B cell (primary cell): ENCODE data around the gene NRAP. TPM values are rescaled to one million over a fixed set of nuclear protein-coding genes. Genes with fewer than 3 reads are reported as not detected.

ENCODE experiments used
- ATAC-seq: fragments of 200-7000 bp; cut with Tn5 transposase; one replicate; pipeline ENCODE4 v1.10.0; 2021; ENCODE audit warnings: low read depth, mild to moderate bottlenecking, moderate number of reproducible peaks, moderate library complexity
- CTCF ChIA-PET: fragments of 350-600 bp; sonication (Branson Sonifier 250); formaldehyde crosslinking; loops from one replicate; lab custom pipeline; 2021; ENCODE audit warnings: antibody characterized with exemption, inconsistent platforms; lab: Charles Lee
- POLR2A ChIA-PET: fragments of 350-600 bp; sonication (Branson Sonifier 250); formaldehyde crosslinking; loops from one replicate; lab custom pipeline; 2021; ENCODE audit warnings: antibody characterized with exemption; lab: Charles Lee
- DNase-seq: peaks from one replicate; pipeline ENCODE4 v3.0.0; 2013
- H2AFZ ChIP-seq: 2 replicates; pipeline ENCODE4 v1.6.1; 2012; ENCODE audit warnings: mild to moderate bottlenecking, low read depth, low read length; ENCODE audit not compliant: insufficient read depth, poor library complexity, severe bottlenecking
- H3K27ac ChIP-seq, 2 donors: 1 replicate in 1 of 2; 2 replicates in 1 of 2; pipeline ENCODE4 v1.5.1; 2012 to 2013; ENCODE audit warnings: low read length in 2 of 2, mild to moderate bottlenecking in 2 of 2, moderate library complexity in 1 of 2
- H3K27me3 ChIP-seq, 4 experiments: fragments of 200-600 bp in 1 of 4; sonication (generic) in 1 of 4; replicated peaks in 1 of 4; 1 replicate in 2 of 4; 2 replicates in 2 of 4; pipeline versions ENCODE4 v1.6.1 to v1.7.0; 2013 to 2016; ENCODE audit warnings: low read length in 3 of 4, mild to moderate bottlenecking in 2 of 4, mixed read lengths in 1 of 4, moderate library complexity in 1 of 4; ENCODE audit not compliant: insufficient read depth in 4 of 4, control insufficient read depth in 3 of 4; ENCODE audit errors: control extremely low read depth in 1 of 4
- H3K36me3 ChIP-seq, 2 experiments: replicated peaks in 1 of 2; 1 replicate in 1 of 2; 2 replicates in 1 of 2; pipeline versions ENCODE4 v1.6.1 to v1.7.1; 2013; ENCODE audit warnings: low read length in 1 of 2; ENCODE audit not compliant: insufficient read depth in 2 of 2, control insufficient read depth in 1 of 2; ENCODE audit errors: control extremely low read depth in 1 of 2, extremely low read depth in 1 of 2
- H3K4me1 ChIP-seq, 2 donors: fragments of 200-600 bp in 1 of 2; sonication (generic) in 1 of 2; 1 replicate in 1 of 2; 2 replicates in 1 of 2; pipeline versions ENCODE4 v1.5.1 to v1.6.1; 2013 to 2017; ENCODE audit warnings: low read length in 2 of 2; ENCODE audit not compliant: control insufficient read depth in 2 of 2, insufficient read depth in 2 of 2
- H3K4me2 ChIP-seq: replicated peaks from 2 replicates; pipeline ENCODE3; 2012; ENCODE audit warnings: mild to moderate bottlenecking, low read depth, low read length; ENCODE audit not compliant: poor library complexity, severe bottlenecking
- H3K4me3 ChIP-seq, 5 experiments: fragments of 200-600 bp in 1 of 5; sonication (generic) in 1 of 5; 1 replicate in 3 of 5; 2 replicates in 2 of 5; pipeline versions ENCODE4 v1.5.1 to v1.7.0; 2011 to 2016; ENCODE audit warnings: low read length in 4 of 5, mild to moderate bottlenecking in 4 of 5, low read depth in 2 of 5, control low read depth in 1 of 5, moderate library complexity in 1 of 5; ENCODE audit not compliant: insufficient read depth in 1 of 5; ENCODE audit errors: control extremely low read depth in 1 of 5, extremely low read depth in 1 of 5
- H3K79me2 ChIP-seq: fragments of 200-600 bp; sonication (generic); one replicate; pipeline ENCODE4 v1.6.0; 2016; ENCODE audit warnings: low read length; ENCODE audit not compliant: control insufficient read depth, insufficient read depth
- H3K9ac ChIP-seq: fragments of 200-600 bp; sonication (generic); 2 replicates; pipeline ENCODE4 v1.6.1; 2017; ENCODE audit warnings: mild to moderate bottlenecking, low read length, moderate library complexity
- H3K9me3 ChIP-seq, 3 donors: one replicate each; pipeline versions ENCODE4 v1.6.1 to v1.7.1; 2013; ENCODE audit warnings: low read length in 2 of 3; ENCODE audit not compliant: control insufficient read depth in 2 of 3, insufficient read depth in 1 of 3; ENCODE audit errors: control extremely low read depth in 1 of 3
- H4K20me1 ChIP-seq: 2 replicates; pipeline ENCODE4 v1.6.0; 2012; ENCODE audit warnings: mild to moderate bottlenecking, low read length; ENCODE audit not compliant: insufficient read depth, control insufficient read depth, poor library complexity, severe bottlenecking
- H3K27ac Mint-ChIP-seq: one replicate; pipeline ENCODE4 v1.8.0; 2021; ENCODE audit warnings: mixed read lengths
- H3K27me3 Mint-ChIP-seq: one replicate; pipeline ENCODE4 v1.8.0; 2021; ENCODE audit warnings: mixed read lengths
- H3K4me1 Mint-ChIP-seq: one replicate; pipeline ENCODE4 v1.8.0; 2021; ENCODE audit warnings: mixed read lengths
- H3K4me3 Mint-ChIP-seq: one replicate; pipeline ENCODE4 v1.8.0; 2021; ENCODE audit warnings: mixed read lengths
- H3K9me3 Mint-ChIP-seq: one replicate; pipeline ENCODE4 v1.8.0; 2022; ENCODE audit warnings: mixed read lengths; ENCODE audit not compliant: insufficient read depth
- CTCF ChIP-seq: fragments of 200-600 bp; IDR thresholded peaks from one replicate; pipeline ENCODE4 v1.8.0; 2022; ENCODE audit warnings: antibody characterized with exemption, mild to moderate bottlenecking
- EZH2 ChIP-seq: IDR thresholded peaks from 2 replicates; pipeline ENCODE4 v1.6.1; 2012; ENCODE audit warnings: borderline replicate concordance, low read depth, mild to moderate bottlenecking, moderate library complexity, low read length; ENCODE audit not compliant: insufficient read depth, poor library complexity, severe bottlenecking
- WGBS: methylation state at CpG from one replicate; pipeline ENCODE4 v1.1.5; 2013; ENCODE audit warnings: missing lambda C conversion rate; ENCODE audit not compliant: insufficient coverage; 5-methylcytosine and 5-hydroxymethylcytosine counted together
- intact Hi-C: fragments of 100-400 bp; cut with micrococcal nuclease; formaldehyde crosslinking; loops from one replicate; pipeline ENCODE4 v1.10.0; 2022
- polyA plus RNA-seq: library from polyadenylated mRNA; depleted of rRNA; stranded (reverse); fragments of >200 nt; gene quantifications from 2 replicates; pipeline ENCODE4 v1.2.3, GENCODE V29; 2012
- total RNA-seq, 2 donors: library from RNA; stranded (reverse); fragments of 120-200 nt in 1 of 2; gene quantifications; 1 replicate in 1 of 2; 2 replicates in 1 of 2; pipeline versions ENCODE4 v1.2.3 to v1.2.4, GENCODE V29; 2013 to 2022

The NRAP gene
- total and polyA plus RNA-seq, 2 donors (not counting 1 experiment from before 2014, with no cell fraction given): not detected

GRCh38 chr10:113557424-113557862 is 106.4 kb downstream of the NRAP start:
- no peak overlapping the region for H3K9ac ChIP-seq
- H3K79me2 ChIP-seq: no peaks in the 10 kb centered on the region
- no peaks in the 10 kb centered on the region for H3K9me3 ChIP-seq
- H4K20me1 ChIP-seq: no peaks in the 10 kb centered on the region
- no peaks in the 10 kb centered on the region for H3K4me1 ChIP-seq
- H2AFZ ChIP-seq: no peak overlapping the region
- Mint-ChIP-seq H3K9me3 (no peaks in the 10 kb centered on the region), H3K4me3 (no peak overlapping the region), H3K27ac (no peak overlapping the region), H3K4me1 (no peaks in the 10 kb centered on the region), H3K27me3 (peaks cover 28% of the 10 kb centered on the region)
- 20% methylated on average over 1 of the region's 9 CpGs for WGBS
- CTCF ChIA-PET: no interaction called here
- no peak for ATAC-seq
- H3K27ac ChIP-seq: no peak overlapping the region
- no peak overlapping the region for H3K4me3 ChIP-seq
- peaks cover 0 to 6% (median 3%) of the 10 kb centered on the region in 4 experiments for H3K27me3 ChIP-seq
- H3K4me2 ChIP-seq: no peak overlapping the region
- intact Hi-C loops: no loop called here
- POLR2A ChIA-PET: no interaction called here
- no peaks in the 10 kb centered on the region for H3K36me3 ChIP-seq
- no peak for TF ChIP-seq CTCF
- no peak for TF ChIP-seq EZH2
- DNase-seq: no peak

GRCh38 chr10:113555751-113556150 is 108.1 kb downstream of the NRAP start:
- Mint-ChIP-seq H3K4me3 (no peak overlapping the region), H3K27ac (no peak overlapping the region), H3K9me3 (no peaks in the 10 kb centered on the region), H3K4me1 (no peaks in the 10 kb centered on the region), H3K27me3 (peaks cover 31% of the 10 kb centered on the region)
- peaks cover 0 to 6% (median 3%) of the 10 kb centered on the region in 4 experiments for H3K27me3 ChIP-seq
- no peaks in the 10 kb centered on the region for H4K20me1 ChIP-seq
- no peak overlapping the region for H2AFZ ChIP-seq
- H3K27ac ChIP-seq: no peak overlapping the region
- DNase-seq (no peak), ATAC-seq (no peak)
- H3K4me3 ChIP-seq: no peak overlapping the region
- ChIA-PET POLR2A (no interaction called here), CTCF (interaction anchor here (3.0 kb wide), 1 partner anchor 7 kb away, joined by 12 read pairs; no protein-coding TSS in a partner anchor)
- TF ChIP-seq CTCF: no peak
- TF ChIP-seq EZH2: no peak
- H3K4me2 ChIP-seq: no peak overlapping the region
- no peaks in the 10 kb centered on the region for H3K9me3 ChIP-seq
- no peaks in the 10 kb centered on the region for H3K36me3 ChIP-seq
- no peaks in the 10 kb centered on the region for H3K4me1 ChIP-seq
- H3K79me2 ChIP-seq: no peaks in the 10 kb centered on the region
- 80% methylated on average over 1 of the region's 1 CpG for WGBS
- H3K9ac ChIP-seq: no peak overlapping the region
- intact Hi-C loops: no loop called here
